Naive thymus-derived CD4-positive, alpha-beta T cell (primary cell): ENCODE measurements around the gene CLRN3. TPM values are rescaled to one million over a fixed set of nuclear protein-coding genes. Genes with fewer than 3 reads are reported as not detected.
A peak's percentile ranks its signal among the peaks of the same experiment; 100 is the strongest.

Experiments
- ATAC-seq: fragments of 150-1000 bp; cut with Tn5 transposase; 2 replicates; pipeline ENCODE4 v1.10.0; 2021; ENCODE audit warnings: mild to moderate bottlenecking, moderate library complexity
- CTCF ChIA-PET: fragments of 350-600 bp; sonication (Branson Sonifier 250); formaldehyde crosslinking; loops from one replicate; lab custom pipeline; 2021; ENCODE audit warnings: antibody characterized with exemption; lab: Charles Lee
- POLR2A ChIA-PET: fragments of 350-600 bp; sonication (Branson Sonifier 250); formaldehyde crosslinking; loops from one replicate; lab custom pipeline; 2021; ENCODE audit warnings: antibody characterized with exemption, inconsistent platforms; lab: Charles Lee
- DNase-seq, 9 donors: peaks; one replicate each; pipeline versions ENCODE4 v3.0.0 to v3.0.0-alpha.2; 2020 to 2022; ENCODE audit warnings: mixed read lengths in 1 of 9
- H3K27ac ChIP-seq: one replicate; pipeline ENCODE4 v1.7.0; 2013; ENCODE audit warnings: mild to moderate bottlenecking, low read depth, low read length, moderate library complexity
- H3K27me3 ChIP-seq, 2 donors: one replicate each; pipeline ENCODE4 v1.7.0; 2013; ENCODE audit warnings: low read length in 2 of 2, mild to moderate bottlenecking in 2 of 2, moderate library complexity in 2 of 2; ENCODE audit not compliant: control insufficient read depth in 2 of 2, insufficient read depth in 2 of 2
- H3K36me3 ChIP-seq, 3 experiments: 1 replicate in 2 of 3; 2 replicates in 1 of 3; pipeline ENCODE4 v1.7.0; 2013; ENCODE audit warnings: low read length in 3 of 3, mild to moderate bottlenecking in 3 of 3, moderate library complexity in 1 of 3; ENCODE audit not compliant: insufficient read depth in 3 of 3, control insufficient read depth in 2 of 3
- H3K4me1 ChIP-seq, 2 donors: one replicate each; pipeline ENCODE4 v1.7.0; 2013; ENCODE audit warnings: low read length in 2 of 2, mild to moderate bottlenecking in 2 of 2, moderate library complexity in 1 of 2; ENCODE audit not compliant: control insufficient read depth in 2 of 2, insufficient read depth in 2 of 2
- H3K4me3 ChIP-seq: 2 replicates; pipeline ENCODE4 v1.7.0; 2013; ENCODE audit warnings: mild to moderate bottlenecking, low read length
- H3K9me3 ChIP-seq, 3 experiments: 1 replicate in 2 of 3; 2 replicates in 1 of 3; pipeline ENCODE4 v1.7.0; 2013; ENCODE audit warnings: low read length in 3 of 3; ENCODE audit not compliant: control insufficient read depth in 2 of 3
- H3K27ac Mint-ChIP-seq, 9 donors: one replicate each; pipeline ENCODE4 v1.8.0; 2020 to 2022; ENCODE audit warnings: mixed read lengths in 9 of 9, mild to moderate bottlenecking in 8 of 9, moderate library complexity in 5 of 9, inconsistent platforms in 2 of 9
- H3K27me3 Mint-ChIP-seq, 5 donors: one replicate each; pipeline ENCODE4 v1.8.0; 2021 to 2022; ENCODE audit warnings: mixed read lengths in 5 of 5, mild to moderate bottlenecking in 1 of 5
- H3K36me3 Mint-ChIP-seq, 5 donors: one replicate each; pipeline ENCODE4 v1.8.0; 2020 to 2022; ENCODE audit warnings: mixed read lengths in 5 of 5, mild to moderate bottlenecking in 3 of 5, inconsistent platforms in 1 of 5
- H3K4me1 Mint-ChIP-seq, 7 donors: one replicate each; pipeline ENCODE4 v1.8.0; 2020 to 2022; ENCODE audit warnings: mixed read lengths in 7 of 7, mild to moderate bottlenecking in 3 of 7, inconsistent platforms in 1 of 7
- H3K4me3 Mint-ChIP-seq, 10 donors: one replicate each; pipeline ENCODE4 v1.8.0; 2020 to 2022; ENCODE audit warnings: mild to moderate bottlenecking in 10 of 10, mixed read lengths in 10 of 10, moderate library complexity in 6 of 10, inconsistent platforms in 2 of 10
- H3K9me3 Mint-ChIP-seq, 11 donors: one replicate each; pipeline ENCODE4 v1.8.0; 2020 to 2022; ENCODE audit warnings: mixed read lengths in 11 of 11, mild to moderate bottlenecking in 4 of 11, inconsistent platforms in 1 of 11, moderate library complexity in 1 of 11
- intact Hi-C, 2 donors: fragments of 100-400 bp; cut with micrococcal nuclease; formaldehyde crosslinking; loops; one replicate each; pipeline ENCODE4 v1.15.1; 2023
- polyA plus RNA-seq, 2 donors: library from polyadenylated mRNA; unstranded; fragments of 300-500 nt; fragmentation: Illumina TruSeq; gene quantifications; one replicate each; pipeline ENCODE4 v1.2.3, GENCODE V29; 2021
- total RNA-seq, 6 experiments: library from RNA in 5 of 6; stranded (reverse) in 5 of 6; gene quantifications; 1 replicate in 5 of 6; 2 replicates in 1 of 6; pipeline ENCODE4 v1.2.3 and lab custom pipeline; 2021 to 2026

Gene CLRN3
- total and polyA plus RNA-seq, 7 experiments from 2014 or later = not detected

GRCh38 chr10:127923646-127924045 is 30.9 kb upstream of the CLRN3 start:
- no peak for DNase-seq

DNA sequence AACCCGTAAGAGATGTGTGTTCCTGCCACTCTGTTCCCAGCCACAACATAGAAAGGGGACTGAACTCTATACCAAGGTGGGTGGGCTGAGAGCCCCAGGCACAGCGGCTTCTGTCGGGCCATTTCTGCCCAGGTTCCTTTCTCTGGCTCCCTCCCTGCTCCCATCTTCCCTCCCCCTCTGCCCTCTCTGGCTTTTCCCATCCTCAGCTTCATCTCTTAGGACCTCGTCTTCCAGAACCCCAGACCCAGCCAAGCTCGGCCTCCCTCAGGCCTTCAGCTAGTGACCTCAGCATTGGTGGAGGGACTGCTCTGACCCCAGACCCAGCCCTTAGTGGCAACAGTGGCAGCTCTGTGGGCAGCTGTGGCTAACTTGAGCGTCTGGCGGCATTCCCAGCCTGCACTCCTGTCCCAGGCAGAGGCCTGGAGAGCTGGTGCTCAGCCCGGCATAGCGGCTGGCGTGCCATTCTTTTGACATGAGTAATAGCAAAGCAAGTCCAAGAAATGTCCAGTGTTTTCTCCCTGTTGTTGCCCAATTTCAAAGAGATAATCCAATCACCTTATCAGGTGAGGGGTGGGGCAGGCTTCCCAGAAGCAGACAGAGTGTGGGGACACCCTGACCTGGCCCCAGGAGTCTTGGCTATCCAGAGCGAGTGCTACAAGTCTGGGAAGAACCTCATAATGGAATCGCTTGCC is 30.1 kb upstream of the CLRN3 start:
- Histone ChIP-seq H3K27me3 (no peaks in the 10 kb centered on the region), H3K36me3 (no peaks in the 10 kb centered on the region), H3K4me1 (no peaks in the 10 kb centered on the region), H3K4me3 (no peak overlapping the region), H3K9me3 (no peaks in the 10 kb centered on the region), H3K27ac (no peak overlapping the region)
- no peak for DNase-seq
- H3K4me1 Mint-ChIP-seq = peaks cover 0 to 16% (median 0%) of the 10 kb centered on the region in 7 donors
- H3K27ac Mint-ChIP-seq = no peak overlapping the region
- no peak overlapping the region for H3K4me3 Mint-ChIP-seq
- ChIA-PET CTCF (no interaction called here), POLR2A (no interaction called here)
- no peaks in the 10 kb centered on the region for H3K9me3 Mint-ChIP-seq
- no peaks in the 10 kb centered on the region for H3K36me3 Mint-ChIP-seq
- no peak for ATAC-seq
- peaks cover 0 to 2% (median 0%) of the 10 kb centered on the region in 5 donors for H3K27me3 Mint-ChIP-seq
- intact Hi-C loops = no loop called here

More at GRCh38 chr10:127923646-127924045, 30.9 kb upstream of the CLRN3 start:
- no peaks in the 10 kb centered on the region for H3K27me3 ChIP-seq
- intact Hi-C loops = no loop called here
- no peak for ATAC-seq
- no peak overlapping the region for H3K4me3 ChIP-seq
- H3K4me1 ChIP-seq = no peaks in the 10 kb centered on the region
- H3K36me3 ChIP-seq = no peaks in the 10 kb centered on the region
- no peaks in the 10 kb centered on the region for H3K9me3 Mint-ChIP-seq
- H3K9me3 ChIP-seq = no peaks in the 10 kb centered on the region
- no peaks in the 10 kb centered on the region for H3K36me3 Mint-ChIP-seq
- H3K27me3 Mint-ChIP-seq = peaks cover 0 to 2% (median 0%) of the 10 kb centered on the region in 5 donors
- CTCF ChIA-PET = no interaction called here
- H3K4me3 Mint-ChIP-seq = no peak overlapping the region
- H3K27ac Mint-ChIP-seq = no peak overlapping the region
- POLR2A ChIA-PET = no interaction called here
- no peak overlapping the region for H3K27ac ChIP-seq
- H3K4me1 Mint-ChIP-seq = peaks cover 0 to 16% (median 0%) of the 10 kb centered on the region in 7 donors

GRCh38 chr10:127922206-127922605 is 29.5 kb upstream of the CLRN3 start:
- DNase-seq (no peak), ATAC-seq (no peak)
- CTCF ChIA-PET = no interaction called here
- POLR2A ChIA-PET = no interaction called here
- H3K9me3 ChIP-seq = no peaks in the 10 kb centered on the region
- H3K27ac ChIP-seq = no peak overlapping the region
- intact Hi-C loops = no loop called here
- no peaks in the 10 kb centered on the region for H3K36me3 ChIP-seq
- no peak overlapping the region for H3K4me3 ChIP-seq
- Mint-ChIP-seq H3K9me3 (no peaks in the 10 kb centered on the region), H3K4me3 (no peak overlapping the region), H3K36me3 (no peaks in the 10 kb centered on the region), H3K27me3 (peaks cover 0 to 2% (median 0%) of the 10 kb centered on the region in 5 donors), H3K4me1 (peaks cover 0 to 16% (median 0%) of the 10 kb centered on the region in 7 donors), H3K27ac (no peak overlapping the region)
- no peaks in the 10 kb centered on the region for H3K4me1 ChIP-seq
- no peaks in the 10 kb centered on the region for H3K27me3 ChIP-seq

GRCh38 chr10:127921753-127922145 is 29.0 kb upstream of the CLRN3 start:
- Mint-ChIP-seq H3K4me1 (peaks cover 0 to 16% (median 0%) of the 10 kb centered on the region in 7 donors), H3K36me3 (no peaks in the 10 kb centered on the region)

DNA sequence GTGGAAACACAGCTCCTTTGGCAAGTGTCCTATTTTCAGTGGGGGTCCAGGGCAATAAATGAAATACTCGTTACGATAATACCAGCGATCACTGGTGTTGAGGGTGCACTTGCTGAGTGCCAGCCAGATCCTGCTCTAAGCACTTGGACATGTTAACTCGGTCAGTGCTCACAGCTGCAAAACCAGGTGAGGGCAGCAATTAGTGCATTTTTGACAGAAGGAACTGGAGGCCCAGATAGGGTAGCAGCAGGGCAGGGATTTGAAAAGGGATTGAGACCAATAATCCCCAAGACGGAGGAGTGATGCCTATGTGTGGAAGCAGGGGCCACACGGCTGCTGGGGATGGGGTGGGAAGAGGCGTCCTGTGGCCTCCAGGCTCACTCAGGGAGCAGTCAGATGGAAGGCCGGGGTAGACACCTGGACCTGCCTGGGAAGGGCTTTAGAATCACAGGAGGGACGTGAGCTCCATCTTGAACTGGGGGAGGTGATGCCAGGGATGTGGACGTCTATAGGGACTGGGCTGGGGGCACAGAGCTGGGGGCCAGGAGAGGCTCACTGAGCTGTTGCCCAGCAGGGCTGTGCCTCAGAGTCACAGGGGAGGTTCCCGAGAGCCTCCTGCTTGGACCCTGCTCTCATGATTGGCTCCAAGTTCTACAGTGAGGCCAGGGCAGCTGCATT is 28.5 kb upstream of the CLRN3 start:
- intact Hi-C loops = no loop called here

More at GRCh38 chr10:127921753-127922145, 29.0 kb upstream of the CLRN3 start:
- ChIA-PET POLR2A (no interaction called here), CTCF (no interaction called here)
- Histone ChIP-seq H3K27me3 (no peaks in the 10 kb centered on the region), H3K4me1 (no peaks in the 10 kb centered on the region), H3K27ac (no peak overlapping the region), H3K9me3 (no peaks in the 10 kb centered on the region), H3K4me3 (no peak overlapping the region), H3K36me3 (no peaks in the 10 kb centered on the region)
- no peak overlapping the region for H3K27ac Mint-ChIP-seq
- DNase-seq = no peak
- no peaks in the 10 kb centered on the region for H3K9me3 Mint-ChIP-seq
- intact Hi-C loops = no loop called here
- no peak overlapping the region for H3K4me3 Mint-ChIP-seq
- ATAC-seq = peak; percentile 59
- peaks cover 0 to 2% (median 0%) of the 10 kb centered on the region in 5 donors for H3K27me3 Mint-ChIP-seq

GRCh38 chr10:127920306-127921074 is 27.7 kb upstream of the CLRN3 start:
- no peak for ATAC-seq
- no peak overlapping the region for H3K27ac ChIP-seq

More for the DNA sequence above, 28.5 kb upstream of the CLRN3 start:
- H3K36me3 ChIP-seq = no peaks in the 10 kb centered on the region
- H3K27ac ChIP-seq = no peak overlapping the region
- DNase-seq (no peak), ATAC-seq (peak; percentile 17)
- no peaks in the 10 kb centered on the region for H3K9me3 ChIP-seq
- no peak overlapping the region for H3K4me3 ChIP-seq
- ChIA-PET POLR2A (no interaction called here), CTCF (no interaction called here)
- H3K36me3 Mint-ChIP-seq = peaks cover 0 to 1% (median 0%) of the 10 kb centered on the region in 5 donors
- peaks cover 0 to 16% (median 0%) of the 10 kb centered on the region in 7 donors for H3K4me1 Mint-ChIP-seq
- H3K27me3 Mint-ChIP-seq = no peaks in the 10 kb centered on the region
- H3K4me1 ChIP-seq = no peaks in the 10 kb centered on the region
- no peak overlapping the region for H3K4me3 Mint-ChIP-seq
- H3K27ac Mint-ChIP-seq = peak overlapping the region in 1 of 9 donors; percentile 29
- no peaks in the 10 kb centered on the region for H3K27me3 ChIP-seq
- H3K9me3 Mint-ChIP-seq = peaks cover 0 to 3% (median 0%) of the 10 kb centered on the region in 11 donors

More at GRCh38 chr10:127920306-127921074, 27.7 kb upstream of the CLRN3 start:
- DNase-seq = no peak
- Histone ChIP-seq H3K4me1 (no peaks in the 10 kb centered on the region), H3K9me3 (no peaks in the 10 kb centered on the region), H3K27me3 (no peaks in the 10 kb centered on the region), H3K4me3 (no peak overlapping the region), H3K36me3 (no peaks in the 10 kb centered on the region)
- H3K36me3 Mint-ChIP-seq = peaks cover 0 to 2% (median 0%) of the 10 kb centered on the region in 5 donors
- CTCF ChIA-PET = no interaction called here
- POLR2A ChIA-PET = no interaction called here
- peaks cover 0 to 13% (median 0%) of the 10 kb centered on the region in 7 donors for H3K4me1 Mint-ChIP-seq
- H3K9me3 Mint-ChIP-seq = peaks cover 0 to 4% (median 0%) of the 10 kb centered on the region in 11 donors
- intact Hi-C loops = no loop called here
- no peak overlapping the region for H3K4me3 Mint-ChIP-seq
- H3K27ac Mint-ChIP-seq = no peak overlapping the region
- H3K27me3 Mint-ChIP-seq = no peaks in the 10 kb centered on the region
